ENCODE data around the gene METTL24. TPM values are rescaled to one million over a fixed set of nuclear protein-coding genes. Genes with fewer than 3 reads are reported as not detected.

METTL24 gene
- total RNA-seq, 1 donor from 2014 or later, result 28.1 TPM

- peak overlapping the region; percentile 45 for H3K27ac Mint-ChIP-seq
- peaks cover 85% of the 10 kb centered on the region for H3K4me1 Mint-ChIP-seq
- H3K9me3 Mint-ChIP-seq, result no peaks in the 10 kb centered on the region
- no peak overlapping the region for H3K4me3 Mint-ChIP-seq
- H3K27me3 Mint-ChIP-seq (ENCODE audit: low read depth), result no peaks in the 10 kb centered on the region
- no peak for TF ChIP-seq CTCF (IDR thresholded peaks at IDR 0.05; ENCODE audit: unreplicated experiment)
- H3K36me3 Mint-ChIP-seq, result no peaks in the 10 kb centered on the region
- DNase-seq (ENCODE audit: low spot score in 2 of 2, unreplicated experiment in 2 of 2), result no peak
Observed at GRCh38 chr6:110342759-110343158, 15.4 kb downstream of the METTL24 start.

- no peaks in the 10 kb centered on the region for H3K27me3 Mint-ChIP-seq (ENCODE audit: low read depth)
- TF ChIP-seq CTCF (IDR thresholded peaks at IDR 0.05; ENCODE audit: unreplicated experiment), result peak; percentile 35
- peaks cover 1% of the 10 kb centered on the region for H3K9me3 Mint-ChIP-seq
- H3K4me3 Mint-ChIP-seq, result no peak overlapping the region
- H3K4me1 Mint-ChIP-seq, result peaks cover 89% of the 10 kb centered on the region
- H3K27ac Mint-ChIP-seq, result peak overlapping the region; percentile 59
- H3K36me3 Mint-ChIP-seq, result no peaks in the 10 kb centered on the region
- DNase-seq (ENCODE audit: low spot score in 2 of 2, unreplicated experiment in 2 of 2), result no peak
Observed at GRCh38 chr6:110341663-110342596, 16.2 kb downstream of the METTL24 start.

- no peak for DNase-seq (ENCODE audit: low spot score in 2 of 2, unreplicated experiment in 2 of 2)
- Mint-ChIP-seq H3K27ac (peak overlapping the region; percentile 44), H3K4me3 (no peak overlapping the region), H3K36me3 (no peaks in the 10 kb centered on the region), H3K27me3 (ENCODE audit: low read depth) (no peaks in the 10 kb centered on the region), H3K9me3 (peaks cover 5% of the 10 kb centered on the region), H3K4me1 (peaks cover 85% of the 10 kb centered on the region)
- TF ChIP-seq CTCF (IDR thresholded peaks at IDR 0.05; ENCODE audit: unreplicated experiment), result no peak
Observed at GRCh38 chr6:110341067-110341466, 17.1 kb downstream of the METTL24 start.

- H3K27me3 Mint-ChIP-seq (ENCODE audit: low read depth), result no peaks in the 10 kb centered on the region
- DNase-seq (ENCODE audit: low spot score in 2 of 2, unreplicated experiment in 2 of 2), result no peak
- H3K36me3 Mint-ChIP-seq, result no peaks in the 10 kb centered on the region
- H3K27ac Mint-ChIP-seq, result peak overlapping the region; percentile 85
- TF ChIP-seq CTCF (IDR thresholded peaks at IDR 0.05; ENCODE audit: unreplicated experiment), result no peak
- peaks cover 5% of the 10 kb centered on the region for H3K9me3 Mint-ChIP-seq
- no peak overlapping the region for H3K4me3 Mint-ChIP-seq
- peaks cover 84% of the 10 kb centered on the region for H3K4me1 Mint-ChIP-seq
Observed at GRCh38 chr6:110340392-110340965, 17.7 kb downstream of the METTL24 start.

- Mint-ChIP-seq H3K9me3 (peaks cover 5% of the 10 kb centered on the region), H3K4me3 (no peak overlapping the region), H3K36me3 (no peaks in the 10 kb centered on the region), H3K27ac (peak overlapping the region; percentile 85), H3K27me3 (ENCODE audit: low read depth) (no peaks in the 10 kb centered on the region), H3K4me1 (peaks cover 84% of the 10 kb centered on the region)
- no peak for TF ChIP-seq CTCF (IDR thresholded peaks at IDR 0.05; ENCODE audit: unreplicated experiment)
- DNase-seq (ENCODE audit: low spot score in 2 of 2, unreplicated experiment in 2 of 2), result no peak
Observed at GRCh38 chr6:110338820-110339470, 19.2 kb downstream of the METTL24 start.

Measured in mesothelial cell of epicardium (in vitro differentiated cells).